Neural cell (in vitro differentiated cells): ENCODE data around the gene TP53AIP1.

Experiments
- EZH2 ChIP-seq: fragments of 200-600, 300-800 bp; shearing (Covaris generic), sonication (generic); IDR thresholded peaks from 2 replicates; pipeline ENCODE4 v1.6.1; 2014; ENCODE audit warnings: antibody characterized with exemption, low read length, borderline replicate concordance, mild to moderate bottlenecking; ENCODE audit not compliant: insufficient read depth, poor library complexity, severe bottlenecking
- MXI1 ChIP-seq: fragments of 450-650 bp; conservative IDR thresholded peaks from 2 replicates; pipeline ENCODE4 v1.6.1; 2014; ENCODE audit warnings: antibody characterized with exemption, mild to moderate bottlenecking; ENCODE audit not compliant: poor library complexity, severe bottlenecking
- POLR2AphosphoS5 ChIP-seq: IDR thresholded peaks from 2 replicates; pipeline ENCODE4 v1.6.1; 2012
- SMC3 ChIP-seq: fragments of 450-650 bp; conservative IDR thresholded peaks from 2 replicates; pipeline ENCODE4 v1.6.1; 2014; ENCODE audit warnings: antibody characterized with exemption, mild to moderate bottlenecking, moderate library complexity; ENCODE audit not compliant: poor library complexity
- TAF1 ChIP-seq: IDR thresholded peaks from 2 replicates; pipeline ENCODE4 v1.6.1; 2012; ENCODE audit warnings: low read depth
- TF ChIP-seq, protein P1 (sequence below): fragments of 450-650 bp; IDR thresholded peaks from 2 replicates; pipeline ENCODE4 v1.5.1; 2014; ENCODE audit warnings: antibody characterized with exemption, mild to moderate bottlenecking, moderate library complexity; ENCODE audit not compliant: poor library complexity, severe bottlenecking

DNA sequence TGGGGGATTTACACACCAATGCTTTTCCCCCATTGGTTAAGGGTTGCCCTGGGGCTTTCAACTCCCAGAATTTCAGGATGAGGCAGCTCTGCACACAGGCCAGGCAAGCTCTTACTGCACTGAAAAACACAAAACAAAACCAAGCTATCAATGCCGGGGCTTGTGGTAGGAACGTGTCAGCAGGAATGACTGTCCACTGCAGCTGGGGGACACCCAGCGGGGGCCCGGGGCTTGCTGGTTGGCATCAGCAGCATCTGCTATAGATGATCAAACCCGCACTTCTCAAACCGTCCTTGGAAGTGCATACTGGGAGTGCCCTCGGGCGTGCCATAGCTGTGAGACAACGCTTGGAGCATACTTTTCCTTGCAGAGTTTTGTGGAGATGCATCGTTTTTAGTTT, 7.7 kb downstream of the TP53AIP1 start:
- TF ChIP-seq, protein P1, sequence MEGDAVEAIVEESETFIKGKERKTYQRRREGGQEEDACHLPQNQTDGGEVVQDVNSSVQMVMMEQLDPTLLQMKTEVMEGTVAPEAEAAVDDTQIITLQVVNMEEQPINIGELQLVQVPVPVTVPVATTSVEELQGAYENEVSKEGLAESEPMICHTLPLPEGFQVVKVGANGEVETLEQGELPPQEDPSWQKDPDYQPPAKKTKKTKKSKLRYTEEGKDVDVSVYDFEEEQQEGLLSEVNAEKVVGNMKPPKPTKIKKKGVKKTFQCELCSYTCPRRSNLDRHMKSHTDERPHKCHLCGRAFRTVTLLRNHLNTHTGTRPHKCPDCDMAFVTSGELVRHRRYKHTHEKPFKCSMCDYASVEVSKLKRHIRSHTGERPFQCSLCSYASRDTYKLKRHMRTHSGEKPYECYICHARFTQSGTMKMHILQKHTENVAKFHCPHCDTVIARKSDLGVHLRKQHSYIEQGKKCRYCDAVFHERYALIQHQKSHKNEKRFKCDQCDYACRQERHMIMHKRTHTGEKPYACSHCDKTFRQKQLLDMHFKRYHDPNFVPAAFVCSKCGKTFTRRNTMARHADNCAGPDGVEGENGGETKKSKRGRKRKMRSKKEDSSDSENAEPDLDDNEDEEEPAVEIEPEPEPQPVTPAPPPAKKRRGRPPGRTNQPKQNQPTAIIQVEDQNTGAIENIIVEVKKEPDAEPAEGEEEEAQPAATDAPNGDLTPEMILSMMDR: no peak
- TF ChIP-seq MXI1 (no peak), EZH2 (no peak), SMC3 (no peak), POLR2AphosphoS5 (no peak), TAF1 (no peak)
